ENCODE data around the gene PDLIM7. TPM values are rescaled to one million over a fixed set of nuclear protein-coding genes. Genes with fewer than 3 reads are reported as not detected.

The PDLIM7 gene
- total and polyA plus RNA-seq, 2 of the 4 experiments (the other 2 are of a cell fraction), result 70.4 to 534 TPM

- no peak overlapping the region for H3K27ac ChIP-seq (ENCODE audit: insufficient read depth, low read length)
- 100% methylated on average over 2 of the region's 3 CpGs; no CpG with 5 or more reads in 1 of the 2 experiments for WGBS, 2 experiments (ENCODE audit: extremely low coverage in 2 of 2, insufficient read length in 1 of 2)
- TF ChIP-seq RCOR1 (IDR thresholded peaks at IDR 0.05; ENCODE audit: insufficient replicate concordance, low read length) (no peak), RFX5 (IDR thresholded peaks at IDR 0.05; ENCODE audit: low read depth, low read length) (no peak), RAD21 (IDR thresholded peaks at IDR 0.05; ENCODE audit: low read length) (no peak), SMC3 (IDR thresholded peaks at IDR 0.05; ENCODE audit: low read depth, low read length) (no peak), MXI1 (IDR thresholded peaks at IDR 0.05; ENCODE audit: borderline replicate concordance, low read depth, low read length) (no peak), MAFK (IDR thresholded peaks at IDR 0.05; ENCODE audit: low read depth, low read length) (no peak), POLR2A (IDR thresholded peaks at IDR 0.05; ENCODE audit: low read depth, low read length) (no peak), NFE2L2 (IDR thresholded peaks at IDR 0.05; ENCODE audit: low read depth, low read length) (no peak), ELK1 (IDR thresholded peaks at IDR 0.05; ENCODE audit: borderline replicate concordance, low read depth, low read length) (no peak), BHLHE40 (IDR thresholded peaks at IDR 0.05; ENCODE audit: low read depth, low read length) (no peak), CEBPB (IDR thresholded peaks at IDR 0.05; ENCODE audit: low read depth, low read length) (no peak)
- TF ChIP-seq, protein P1, sequence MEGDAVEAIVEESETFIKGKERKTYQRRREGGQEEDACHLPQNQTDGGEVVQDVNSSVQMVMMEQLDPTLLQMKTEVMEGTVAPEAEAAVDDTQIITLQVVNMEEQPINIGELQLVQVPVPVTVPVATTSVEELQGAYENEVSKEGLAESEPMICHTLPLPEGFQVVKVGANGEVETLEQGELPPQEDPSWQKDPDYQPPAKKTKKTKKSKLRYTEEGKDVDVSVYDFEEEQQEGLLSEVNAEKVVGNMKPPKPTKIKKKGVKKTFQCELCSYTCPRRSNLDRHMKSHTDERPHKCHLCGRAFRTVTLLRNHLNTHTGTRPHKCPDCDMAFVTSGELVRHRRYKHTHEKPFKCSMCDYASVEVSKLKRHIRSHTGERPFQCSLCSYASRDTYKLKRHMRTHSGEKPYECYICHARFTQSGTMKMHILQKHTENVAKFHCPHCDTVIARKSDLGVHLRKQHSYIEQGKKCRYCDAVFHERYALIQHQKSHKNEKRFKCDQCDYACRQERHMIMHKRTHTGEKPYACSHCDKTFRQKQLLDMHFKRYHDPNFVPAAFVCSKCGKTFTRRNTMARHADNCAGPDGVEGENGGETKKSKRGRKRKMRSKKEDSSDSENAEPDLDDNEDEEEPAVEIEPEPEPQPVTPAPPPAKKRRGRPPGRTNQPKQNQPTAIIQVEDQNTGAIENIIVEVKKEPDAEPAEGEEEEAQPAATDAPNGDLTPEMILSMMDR (conservative IDR thresholded peaks at IDR 0.05; ENCODE audit: low read depth, low read length), result no peak
Measured at GRCh38 chr5:177520271-177520670, 22.9 kb upstream of the PDLIM7 start.

More at GRCh38 chr5:177520271-177520670, 22.9 kb upstream of the PDLIM7 start:
- no peak overlapping the region for H3K56ac ChIP-seq (ENCODE audit: extremely low read depth, insufficient read depth, low read length)
- H3K9me3 ChIP-seq (ENCODE audit: control insufficient read depth, insufficient read depth, low read length), result no peaks in the 10 kb centered on the region
- H4K5ac ChIP-seq (ENCODE audit: low read depth, low read length), result no peak overlapping the region
- ATAC-seq (ENCODE audit: low read depth) (no peak), DNase-seq (no peak)
- peaks cover 27 to 50% of the 10 kb centered on the region in 2 experiments for H3K79me1 ChIP-seq (ENCODE audit: low read depth in 1 of 2, low read length in 2 of 2)
- no peak overlapping the region for H2BK120ac ChIP-seq (ENCODE audit: low read depth, low read length)
- H3K4me3 ChIP-seq (ENCODE audit: insufficient read depth, low read depth, low read length), result no peak overlapping the region
- H3K4me2 ChIP-seq (ENCODE audit: low read depth, low read length), result no peak overlapping the region
- H3K4ac ChIP-seq (ENCODE audit: low read depth, low read length), result no peak overlapping the region
- no peak overlapping the region for H3K14ac ChIP-seq (replicated peaks; ENCODE audit: low read depth, low read length)
- no peak overlapping the region for H2BK15ac ChIP-seq (ENCODE audit: low read depth, low read length)
- H3K36me3 ChIP-seq (ENCODE audit: control insufficient read depth, insufficient read depth, low read length), result peaks cover 58% of the 10 kb centered on the region
- peaks cover 7% of the 10 kb centered on the region for H3K4me1 ChIP-seq (ENCODE audit: control insufficient read depth, insufficient read depth, low read length)
- H4K91ac ChIP-seq (ENCODE audit: insufficient read depth, low read depth, low read length), result no peak overlapping the region
- H3K9ac ChIP-seq (ENCODE audit: low read depth, low read length), result no peak overlapping the region
- ChIA-PET CTCF (no interaction called here), POLR2A (ENCODE audit: unreplicated experiment) (no interaction called here)
- intact Hi-C loops (cut with micrococcal nuclease) (no loop called here), in situ Hi-C loops (cut with MboI; ENCODE audit: low sequenced_read_pairs) (no loop called here), dilution Hi-C loops (cut with HindIII; ENCODE audit: low sequenced_read_pairs, unreplicated experiment) (no loop called here)
- no peak overlapping the region for H4K8ac ChIP-seq (ENCODE audit: low read depth in 2 of 2, low read length in 2 of 2)
- no TSS peak for BruUV-seq (replicated peaks)
- 0 out of 2 replicates have a peak, but pooled peaks cover 4% of the 10 kb centered on the region for H3K9me1 ChIP-seq (ENCODE audit: insufficient read depth, low read length)
- H3K23ac ChIP-seq (ENCODE audit: low read depth, low read length), result no peak overlapping the region
- no peak overlapping the region for H2BK5ac ChIP-seq (ENCODE audit: low read depth, low read length, poor library complexity, severe bottlenecking)
- H3K27me3 ChIP-seq (ENCODE audit: control insufficient read depth, insufficient read depth, low read length), result no peaks in the 10 kb centered on the region
- H4K20me1 ChIP-seq (ENCODE audit: insufficient read depth, low read length), result no peaks in the 10 kb centered on the region
- no peak overlapping the region for H2AFZ ChIP-seq (replicated peaks; ENCODE audit: low read length, poor library complexity)
- no peak overlapping the region for H2BK20ac ChIP-seq (ENCODE audit: low read depth, low read length)
- peak overlapping the region; percentile 71 for H2AK9ac ChIP-seq (replicated peaks; ENCODE audit: low read depth, low read length, poor library complexity)
- H3K18ac ChIP-seq (ENCODE audit: low read depth, low read length), result no peak overlapping the region
- no peak overlapping the region for H2AK5ac ChIP-seq (ENCODE audit: low read depth, low read length)

Data from IMR-90 (cell line).